ENCODE results near the gene FBXL19. TPM values are rescaled to one million over a fixed set of nuclear protein-coding genes. Genes with fewer than 3 reads are reported as not detected.
A peak's percentile ranks its signal among the peaks of the same experiment; 100 is the strongest.
"Not testable (repeated sequence)": the region's sequence is repeated elsewhere in the genome, so short reads cannot be mapped to it uniquely, and the experiment has no call there.

Gene FBXL19
- total RNA-seq, 1 experiment from 2014 or later: 70.8 TPM

DNA sequence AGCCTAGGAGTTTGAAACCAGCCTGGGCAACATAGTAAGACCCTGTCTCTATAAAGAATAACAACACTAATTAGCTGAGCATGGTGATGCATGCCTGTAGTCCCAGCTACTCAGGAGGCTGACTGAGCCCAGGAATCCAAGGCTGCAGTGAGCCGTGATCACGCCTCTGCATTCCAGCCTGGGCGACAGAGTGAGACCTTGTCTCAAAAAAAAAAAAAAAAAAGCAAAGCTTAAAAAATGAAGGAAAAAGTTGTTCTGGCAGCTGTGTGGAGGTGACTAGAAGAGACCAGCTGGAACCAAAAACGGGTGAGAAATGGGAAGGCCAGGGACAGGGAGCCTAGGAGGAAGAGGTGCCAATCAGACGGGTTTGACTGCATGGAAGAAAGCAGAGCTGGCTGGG, 33.7 kb upstream of the FBXL19 start:
- H3K27ac ChIP-seq: no peak overlapping the region
- intact Hi-C loops (cut with micrococcal nuclease; ENCODE audit: unreplicated experiment): no loop called here
- H3K9me2 ChIP-seq (ENCODE audit: insufficient read depth): no peaks in the 10 kb centered on the region
- CTCF ChIA-PET: interaction anchor here (0.7 kb wide), 1 partner anchor 53 kb away, joined by 6 read pairs; no protein-coding TSS in a partner anchor
- no peaks in the 10 kb centered on the region for H4K20me1 ChIP-seq (ENCODE audit: insufficient read depth)
- H3K4me3 ChIP-seq: no peak overlapping the region
- H2AFZ ChIP-seq: no peak overlapping the region
- no peak for DNase-seq
- BruUV-seq (replicated peaks): no TSS peak
- H3K4me2 ChIP-seq: no peak overlapping the region
- H3K27me3 ChIP-seq (ENCODE audit: insufficient read depth, low read depth): no peaks in the 10 kb centered on the region
- TF ChIP-seq EZH2 (IDR thresholded peaks at IDR 0.05; ENCODE audit: low read depth): no peak
- peaks cover 15% of the 10 kb centered on the region for H3K4me1 ChIP-seq (replicated peaks; ENCODE audit: insufficient read depth)
- POLR2A ChIA-PET (ENCODE audit: unreplicated experiment): no interaction called here
- peaks cover 9% of the 10 kb centered on the region for H3K79me2 ChIP-seq (ENCODE audit: low read depth)
- H3K9me3 ChIP-seq (ENCODE audit: insufficient read depth, low read depth): no peaks in the 10 kb centered on the region
- 0 out of 2 replicates have a peak, but pooled peaks cover 4% of the 10 kb centered on the region for H3K36me3 ChIP-seq (ENCODE audit: low read depth)
- H3F3A ChIP-seq (ENCODE audit: insufficient read depth, low read depth): peaks cover 26% of the 10 kb centered on the region

DNA sequence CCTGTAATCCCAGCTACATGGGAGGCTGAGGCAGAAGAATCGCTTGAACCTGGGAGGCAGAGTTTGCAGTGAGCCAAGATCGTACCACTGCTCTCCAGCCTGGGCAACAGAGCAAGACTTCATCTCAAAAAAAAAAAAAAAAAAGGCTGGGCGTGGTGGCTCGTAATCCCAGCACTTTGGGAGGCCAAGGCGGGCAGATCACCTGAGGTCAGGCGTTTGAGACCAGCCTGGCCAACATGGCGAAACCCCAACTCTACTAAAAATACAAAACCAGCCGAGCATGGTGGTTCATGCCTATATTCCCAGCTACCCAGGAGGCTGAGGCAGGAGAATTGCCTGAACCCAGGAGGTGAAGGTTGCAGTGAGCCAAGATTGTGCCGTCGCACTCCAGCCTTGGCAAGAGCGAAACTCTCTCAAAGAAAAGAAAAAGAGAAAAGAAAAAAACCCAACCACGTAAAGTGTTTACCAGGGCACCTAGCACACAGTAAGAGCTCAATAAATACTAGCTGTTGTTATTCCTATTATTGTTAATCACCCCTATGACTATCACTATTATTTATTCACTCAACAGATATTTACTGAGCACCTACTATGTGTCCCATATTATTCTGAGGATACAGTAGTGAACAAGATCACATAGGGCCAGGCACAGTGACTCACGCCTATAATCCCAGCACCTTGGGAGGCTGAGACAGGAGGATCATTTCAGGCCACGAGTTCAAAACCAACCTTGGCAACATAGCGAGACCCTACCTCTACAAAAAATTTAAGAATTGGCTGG, 32.1 kb upstream of the FBXL19 start:
- peaks cover 28% of the 10 kb centered on the region for H3K4me1 ChIP-seq (replicated peaks; ENCODE audit: insufficient read depth)
- H4K20me1 ChIP-seq (ENCODE audit: insufficient read depth); intact Hi-C loops (cut with micrococcal nuclease; ENCODE audit: unreplicated experiment); H3K9me3 ChIP-seq (ENCODE audit: insufficient read depth, low read depth); DNase-seq; H2AFZ ChIP-seq; H3K27ac ChIP-seq; BruUV-seq (replicated peaks); H3K4me2 ChIP-seq; H3K36me3 ChIP-seq (ENCODE audit: low read depth); POLR2A ChIA-PET (ENCODE audit: unreplicated experiment); H3K4me3 ChIP-seq; H3K79me2 ChIP-seq (ENCODE audit: low read depth); H3K27me3 ChIP-seq (ENCODE audit: insufficient read depth, low read depth); H3K9me2 ChIP-seq (ENCODE audit: insufficient read depth): not testable (repeated sequence)
- H3F3A ChIP-seq (ENCODE audit: insufficient read depth, low read depth): peaks cover 26% of the 10 kb centered on the region
- CTCF ChIA-PET: interaction anchor here (0.7 kb wide), 1 partner anchor 40 kb away, joined by 4 read pairs; no protein-coding TSS in a partner anchor

GRCh38 chr16:30892670-30893416, 30.5 kb upstream of the FBXL19 start:
- H3K9me2 ChIP-seq (ENCODE audit: insufficient read depth): no peaks in the 10 kb centered on the region
- H3K4me1 ChIP-seq (replicated peaks; ENCODE audit: insufficient read depth): peaks cover 34% of the 10 kb centered on the region
- no peak overlapping the region for H3K27ac ChIP-seq
- intact Hi-C loops (cut with micrococcal nuclease; ENCODE audit: unreplicated experiment): no loop called here
- H4K20me1 ChIP-seq (ENCODE audit: insufficient read depth): no peaks in the 10 kb centered on the region
- H3K79me2 ChIP-seq (ENCODE audit: low read depth): peaks cover 9% of the 10 kb centered on the region
- H2AFZ ChIP-seq: peak overlapping the region; percentile 87; the same call in 1 of the 2 replicates
- H3K4me3 ChIP-seq: peak overlapping the region; percentile 89
- no peaks in the 10 kb centered on the region for H3K9me3 ChIP-seq (ENCODE audit: insufficient read depth, low read depth)
- CTCF ChIA-PET: interaction anchor here (0.5 to 0.7 kb wide), 2 partner anchors 41 to 746 kb away, joined by 3 to 12 read pairs; no protein-coding TSS in a partner anchor
- H3F3A ChIP-seq (ENCODE audit: insufficient read depth, low read depth): peaks cover 32% of the 10 kb centered on the region
- H3K4me2 ChIP-seq: peak overlapping the region; percentile 94
- no peaks in the 10 kb centered on the region for H3K36me3 ChIP-seq (ENCODE audit: low read depth)
- DNase-seq: no peak
- POLR2A ChIA-PET (ENCODE audit: unreplicated experiment): interaction anchor here (0.7 kb wide), 1 partner anchor 12 kb away, joined by 3 read pairs; no protein-coding TSS in a partner anchor
- TF ChIP-seq EZH2 (IDR thresholded peaks at IDR 0.05; ENCODE audit: low read depth): no peak
- TF ChIP-seq, protein P1, sequence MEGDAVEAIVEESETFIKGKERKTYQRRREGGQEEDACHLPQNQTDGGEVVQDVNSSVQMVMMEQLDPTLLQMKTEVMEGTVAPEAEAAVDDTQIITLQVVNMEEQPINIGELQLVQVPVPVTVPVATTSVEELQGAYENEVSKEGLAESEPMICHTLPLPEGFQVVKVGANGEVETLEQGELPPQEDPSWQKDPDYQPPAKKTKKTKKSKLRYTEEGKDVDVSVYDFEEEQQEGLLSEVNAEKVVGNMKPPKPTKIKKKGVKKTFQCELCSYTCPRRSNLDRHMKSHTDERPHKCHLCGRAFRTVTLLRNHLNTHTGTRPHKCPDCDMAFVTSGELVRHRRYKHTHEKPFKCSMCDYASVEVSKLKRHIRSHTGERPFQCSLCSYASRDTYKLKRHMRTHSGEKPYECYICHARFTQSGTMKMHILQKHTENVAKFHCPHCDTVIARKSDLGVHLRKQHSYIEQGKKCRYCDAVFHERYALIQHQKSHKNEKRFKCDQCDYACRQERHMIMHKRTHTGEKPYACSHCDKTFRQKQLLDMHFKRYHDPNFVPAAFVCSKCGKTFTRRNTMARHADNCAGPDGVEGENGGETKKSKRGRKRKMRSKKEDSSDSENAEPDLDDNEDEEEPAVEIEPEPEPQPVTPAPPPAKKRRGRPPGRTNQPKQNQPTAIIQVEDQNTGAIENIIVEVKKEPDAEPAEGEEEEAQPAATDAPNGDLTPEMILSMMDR (conservative IDR thresholded peaks at IDR 0.05): no peak
- no peaks in the 10 kb centered on the region for H3K27me3 ChIP-seq (ENCODE audit: insufficient read depth, low read depth)
- BruUV-seq (replicated peaks): TSS peak; percentile 4

GRCh38 chr16:30893417-30893743, 30.0 kb upstream of the FBXL19 start:
- H3F3A ChIP-seq (ENCODE audit: insufficient read depth, low read depth): peaks cover 32% of the 10 kb centered on the region
- H4K20me1 ChIP-seq (ENCODE audit: insufficient read depth): no peaks in the 10 kb centered on the region
- H3K27ac ChIP-seq: no peak overlapping the region
- H3K9me3 ChIP-seq (ENCODE audit: insufficient read depth, low read depth): no peaks in the 10 kb centered on the region
- peak overlapping the region; percentile 94 for H3K4me2 ChIP-seq
- POLR2A ChIA-PET (ENCODE audit: unreplicated experiment): interaction anchor here (0.7 kb wide), 1 partner anchor 12 kb away, joined by 3 read pairs; no protein-coding TSS in a partner anchor
- TF ChIP-seq, protein P1 (conservative IDR thresholded peaks at IDR 0.05): no peak
- H2AFZ ChIP-seq: peak overlapping the region; percentile 87
- no peaks in the 10 kb centered on the region for H3K9me2 ChIP-seq (ENCODE audit: insufficient read depth)
- no peak for DNase-seq
- H3K27me3 ChIP-seq (ENCODE audit: insufficient read depth, low read depth): no peaks in the 10 kb centered on the region
- intact Hi-C loops (cut with micrococcal nuclease; ENCODE audit: unreplicated experiment): no loop called here
- BruUV-seq (replicated peaks): no TSS peak
- no peaks in the 10 kb centered on the region for H3K36me3 ChIP-seq (ENCODE audit: low read depth)
- H3K4me3 ChIP-seq: peak overlapping the region; percentile 89
- peaks cover 9% of the 10 kb centered on the region for H3K79me2 ChIP-seq (ENCODE audit: low read depth)
- H3K4me1 ChIP-seq (replicated peaks; ENCODE audit: insufficient read depth): peaks cover 34% of the 10 kb centered on the region
- CTCF ChIA-PET: interaction anchor here (0.5 to 0.6 kb wide), 2 partner anchors 41 to 199 kb away, joined by 3 to 4 read pairs; no protein-coding TSS in a partner anchor
